HG03196 (cell line): Measurements from ENCODE around the gene CD44.

ENCODE experiments used
- ATAC-seq: cut with Tn5 transposase; IDR thresholded peaks from one replicate; pipeline ENCODE4 v1.9.1; 2021; ENCODE audit not compliant: unreplicated experiment

The CD44 gene

GRCh38 chr11:35136311-35136710 is 2.7 kb upstream of the CD44 start:
- ATAC-seq, result no peak

DNA sequence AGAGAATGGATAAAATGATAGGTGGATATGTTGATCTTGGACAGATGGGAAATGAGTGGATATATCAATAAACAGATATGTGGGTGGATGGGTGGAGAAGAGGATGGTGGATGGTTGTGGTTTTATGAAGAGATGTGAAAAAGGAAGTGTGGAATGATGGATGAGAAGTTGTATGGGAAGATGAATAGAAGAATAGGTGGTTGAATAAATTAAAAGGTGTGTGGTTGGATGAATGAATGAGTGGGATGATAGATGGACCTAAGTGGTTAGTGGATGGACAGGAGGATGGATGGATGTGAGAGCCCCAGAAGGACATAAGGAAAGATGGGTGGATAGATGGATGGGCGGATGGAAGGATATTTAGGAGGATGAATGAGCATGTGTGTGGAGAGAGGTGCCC is 913 bp upstream of the CD44 start:
- ATAC-seq, result no peak

DNA sequence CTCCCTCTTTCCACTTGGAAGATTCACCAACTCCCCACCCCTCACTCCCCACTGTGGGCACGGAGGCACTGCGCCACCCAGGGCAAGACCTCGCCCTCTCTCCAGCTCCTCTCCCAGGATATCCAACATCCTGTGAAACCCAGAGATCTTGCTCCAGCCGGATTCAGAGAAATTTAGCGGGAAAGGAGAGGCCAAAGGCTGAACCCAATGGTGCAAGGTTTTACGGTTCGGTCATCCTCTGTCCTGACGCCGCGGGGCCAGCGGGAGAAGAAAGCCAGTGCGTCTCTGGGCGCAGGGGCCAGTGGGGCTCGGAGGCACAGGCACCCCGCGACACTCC is 397 bp upstream of the CD44 start:
- no peak for ATAC-seq

- ATAC-seq, result no peak
Observed at GRCh38 chr11:35139722-35140282, 831 bp downstream of the CD44 start.

DNA sequence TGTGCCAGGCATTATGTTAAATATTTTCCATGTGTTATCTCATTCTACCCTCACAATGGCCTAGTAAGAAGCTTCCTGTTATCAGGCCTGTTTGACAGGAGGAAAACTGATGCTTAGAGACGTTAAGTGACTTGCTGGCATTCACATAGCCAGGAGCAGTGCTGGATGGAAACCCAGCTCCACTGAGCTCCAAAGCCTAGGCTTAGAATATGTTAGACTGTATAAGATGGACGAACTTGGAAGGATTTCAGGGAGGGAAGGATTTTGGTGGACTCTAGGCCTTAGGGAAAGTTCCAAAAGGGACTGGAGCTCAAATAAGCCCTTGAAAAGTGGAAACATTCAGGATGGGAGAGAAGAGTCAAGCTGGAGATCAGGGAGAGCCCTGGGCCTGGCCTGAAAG is 2.1 kb downstream of the CD44 start:
- ATAC-seq, result no peak

GRCh38 chr11:35141571-35141971 is 2.6 kb downstream of the CD44 start:
- no peak for ATAC-seq

DNA sequence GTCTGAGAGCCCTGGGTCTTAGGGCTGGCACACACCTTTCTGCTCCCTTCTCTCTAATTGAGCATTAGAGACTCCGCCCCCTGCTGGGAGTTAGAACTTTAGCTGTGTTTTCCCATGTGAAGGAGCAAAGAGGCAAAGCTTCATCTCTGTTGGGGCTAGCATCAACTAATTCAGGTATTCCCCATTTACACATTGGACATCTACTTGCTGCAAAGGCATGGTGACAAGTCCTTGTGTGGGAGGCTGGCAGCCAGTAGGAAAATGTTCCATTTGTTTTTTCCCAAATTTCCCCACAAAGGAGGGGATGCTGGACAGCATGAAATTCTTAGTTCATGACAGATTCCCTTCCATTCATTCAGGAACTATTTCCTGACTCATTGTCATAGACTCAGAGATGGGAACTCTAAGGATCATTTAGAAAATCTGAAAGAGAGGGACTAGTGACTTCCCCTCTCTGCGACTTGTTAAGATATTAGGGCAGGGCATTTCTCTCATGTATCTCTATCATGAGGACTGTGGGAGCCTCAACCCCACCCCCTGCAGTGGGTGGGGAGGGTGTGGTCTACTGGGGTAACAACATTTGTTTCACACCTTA is 3.6 kb downstream of the CD44 start:
- ATAC-seq, result no peak

GRCh38 chr11:35143297-35144135 is 4.5 kb downstream of the CD44 start:
- ATAC-seq, result no peak

DNA sequence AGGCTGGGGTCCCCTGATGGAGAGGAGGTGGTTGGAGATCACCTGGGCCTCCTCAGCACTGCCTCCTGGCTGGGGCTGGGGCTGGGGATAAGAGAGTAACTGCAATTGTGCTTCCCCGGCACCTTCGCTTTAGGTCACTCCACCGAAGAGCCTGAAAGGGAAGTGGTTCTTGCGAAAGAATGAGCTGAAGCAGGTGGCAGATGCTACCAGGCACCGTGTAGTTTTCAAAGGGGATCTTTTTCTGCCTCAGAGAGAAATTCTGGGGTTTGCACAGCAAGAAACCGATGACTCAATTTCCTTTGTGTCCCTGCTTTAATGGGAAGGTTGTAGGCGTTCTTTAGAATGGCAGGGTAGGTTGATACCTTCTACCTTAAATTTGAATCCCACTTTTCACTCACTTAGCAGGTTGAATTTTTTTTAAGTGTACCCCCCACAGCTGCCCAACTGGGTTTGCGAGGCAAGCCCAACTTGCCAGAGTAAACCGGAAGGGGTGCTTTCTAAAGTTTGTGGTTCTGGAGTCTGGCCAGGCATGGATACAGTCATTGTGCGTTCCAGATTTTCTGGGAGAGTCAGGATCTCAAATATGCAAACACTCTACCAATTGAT is 5.3 kb downstream of the CD44 start:
- ATAC-seq, result peak; percentile 51

GRCh38 chr11:35144806-35145205 is 5.8 kb downstream of the CD44 start:
- no peak for ATAC-seq

DNA sequence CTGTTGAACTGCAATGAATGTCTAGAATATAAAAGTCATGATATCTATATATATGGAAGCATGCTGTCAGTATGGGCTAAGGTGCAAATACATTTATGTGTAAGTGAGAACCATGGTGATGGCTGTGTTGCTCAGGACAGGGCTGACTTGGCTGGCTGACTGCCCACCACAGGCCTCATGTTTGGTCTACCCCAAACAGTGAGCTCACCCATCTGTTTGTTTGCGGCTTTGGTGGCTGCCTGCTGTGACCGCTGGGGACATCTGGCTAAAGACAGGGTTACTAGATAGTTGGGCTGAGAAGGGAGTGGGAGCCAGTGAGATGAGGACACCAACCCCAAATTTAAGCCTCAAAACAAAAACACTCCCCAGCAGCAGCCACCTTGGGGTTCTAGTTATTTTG is 6.3 kb downstream of the CD44 start:
- peak; percentile 51 for ATAC-seq

DNA sequence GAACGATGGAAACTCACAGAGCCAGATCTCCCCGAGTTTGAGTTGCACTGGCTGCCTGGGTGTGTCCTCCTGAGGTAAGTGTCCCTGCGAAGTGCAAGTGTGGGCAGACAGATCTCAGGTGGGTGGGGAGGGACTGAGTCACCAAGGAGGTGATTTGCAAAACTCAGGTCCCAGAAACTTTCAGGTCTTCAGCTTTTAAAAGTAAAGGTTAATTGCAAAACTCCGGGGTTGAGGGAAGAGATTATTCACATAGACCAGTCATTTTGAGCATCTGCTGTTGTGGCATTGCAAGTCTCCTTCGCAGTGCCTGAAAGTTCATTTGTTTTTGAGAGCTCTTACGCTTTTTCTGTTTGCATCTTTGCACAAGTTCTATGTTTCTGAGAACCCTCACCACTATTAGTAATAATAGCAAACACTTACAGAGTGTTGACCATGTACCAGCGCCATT is 7.1 kb downstream of the CD44 start:
- no peak for ATAC-seq

- ATAC-seq, result no peak
Observed at GRCh38 chr11:35146711-35147110, 7.7 kb downstream of the CD44 start.

DNA sequence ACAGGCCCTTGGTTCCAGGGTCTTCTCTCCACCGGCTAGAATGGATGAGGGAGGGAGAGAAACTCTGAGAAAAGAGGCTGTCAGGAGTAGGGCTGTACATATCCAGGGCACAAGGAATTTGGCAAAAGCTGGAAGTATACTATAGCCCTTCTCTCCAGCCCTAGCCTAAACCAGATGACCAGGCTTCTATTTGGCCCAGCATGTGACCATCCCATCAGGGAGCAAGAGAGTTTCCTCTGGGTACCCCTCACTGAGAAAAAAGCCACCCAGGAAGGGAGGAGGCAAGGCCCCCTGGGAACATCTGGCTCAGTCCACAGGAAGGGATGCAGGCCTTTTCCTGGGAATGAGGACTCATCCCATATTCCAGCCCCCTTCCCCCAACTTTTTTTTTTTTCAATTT is 8.3 kb downstream of the CD44 start:
- ATAC-seq, result no peak

GRCh38 chr11:35148163-35148837 is 9.3 kb downstream of the CD44 start:
- ATAC-seq, result no peak

GRCh38 chr11:35150454-35150853 is 11.5 kb downstream of the CD44 start:
- no peak for ATAC-seq

DNA sequence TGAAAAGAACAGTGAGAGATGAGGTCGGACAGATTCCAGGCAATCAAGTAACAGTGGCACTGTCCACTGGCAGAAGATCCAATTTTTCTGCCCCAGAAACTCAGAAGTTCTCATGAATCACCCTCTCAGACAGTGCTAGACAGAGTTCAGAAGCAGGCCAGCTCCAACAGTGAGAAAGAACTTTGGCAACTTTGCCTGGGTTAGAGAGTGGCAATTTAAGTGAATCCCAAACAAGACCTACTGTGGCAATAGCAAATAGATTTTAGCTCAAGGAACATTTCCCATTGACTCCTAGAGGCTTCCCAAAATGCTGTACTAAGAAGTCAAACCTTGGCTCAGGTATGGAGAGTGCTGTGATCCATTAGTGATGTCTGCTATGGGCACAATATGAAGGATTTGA is 12.3 kb downstream of the CD44 start:
- ATAC-seq, result no peak

GRCh38 chr11:35151683-35152280 is 12.8 kb downstream of the CD44 start:
- no peak for ATAC-seq

DNA sequence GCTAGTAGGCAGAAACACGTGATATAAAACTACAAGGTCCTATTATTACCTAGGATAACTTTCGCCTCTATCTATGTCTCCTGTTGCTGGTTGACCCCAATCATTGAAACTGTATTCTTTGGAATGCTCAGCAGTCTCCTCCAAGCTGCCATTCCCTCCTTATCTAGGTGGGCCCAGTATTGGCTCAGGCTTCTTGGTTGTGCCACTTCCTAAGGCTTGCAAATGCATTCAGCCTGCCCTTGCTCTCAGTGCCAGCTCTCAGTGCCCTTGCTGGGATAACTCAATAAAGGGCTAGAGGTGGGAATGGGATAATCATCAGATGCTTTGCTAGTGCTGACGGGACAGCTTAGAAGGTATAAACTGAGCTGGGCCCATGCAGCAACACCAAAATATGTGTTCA is 13.6 kb downstream of the CD44 start:
- ATAC-seq, result no peak

GRCh38 chr11:35153280-35153679 is 14.3 kb downstream of the CD44 start:
- no peak for ATAC-seq

- ATAC-seq, result no peak
Observed at GRCh38 chr11:35154952-35155351, 16.0 kb downstream of the CD44 start.
